Measurements from ENCODE around the gene OR2A1.
"Not testable (repeated sequence)": the region's sequence is repeated elsewhere in the genome, so short reads cannot be mapped to it uniquely, and the experiment has no call there.

OR2A1 gene

GRCh38 chr7:144325868-144326267 lies 13.6 kb downstream of the OR2A1 start:
- not testable (repeated sequence) for DNase-seq

- not testable (repeated sequence) for DNase-seq
Measured at GRCh38 chr7:144330044-144330443, 17.8 kb downstream of the OR2A1 start.

DNA sequence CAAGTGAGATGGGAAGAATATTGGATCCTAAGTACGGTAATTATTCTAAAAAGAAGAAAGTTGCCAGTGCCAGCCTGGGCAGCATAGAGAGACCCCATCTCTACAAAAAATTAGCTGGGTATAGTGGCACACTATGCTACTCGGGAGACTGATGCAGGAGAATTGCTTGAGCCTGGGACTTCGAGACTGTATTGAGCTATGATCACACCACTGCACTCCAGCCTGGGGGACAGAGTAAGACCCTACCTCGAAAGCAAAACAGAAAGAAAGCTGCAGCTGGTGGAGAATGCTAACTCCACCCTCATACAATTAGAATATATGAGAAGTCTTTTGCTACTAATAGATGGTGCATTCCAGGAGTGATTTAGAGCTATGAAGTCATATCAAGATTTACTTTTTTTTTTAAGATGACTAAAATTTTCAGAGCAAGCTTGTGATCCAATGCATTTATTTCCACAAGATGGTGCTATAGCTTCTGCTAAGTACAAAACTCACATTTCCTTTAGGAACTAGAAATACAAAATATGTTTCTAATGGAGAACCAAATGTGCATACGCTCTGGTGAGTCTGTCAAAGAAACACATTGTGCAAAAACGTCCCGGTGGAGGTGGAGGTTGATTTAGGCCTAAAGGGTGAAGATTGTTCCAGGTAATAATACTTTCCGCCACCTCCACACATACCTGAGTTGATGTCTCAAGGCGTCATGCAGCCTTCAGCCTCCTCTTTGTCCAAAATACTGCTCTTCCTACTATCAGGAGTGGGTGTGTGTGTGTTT lies 19.2 kb downstream of the OR2A1 start:
- not testable (repeated sequence) for DNase-seq

DNA sequence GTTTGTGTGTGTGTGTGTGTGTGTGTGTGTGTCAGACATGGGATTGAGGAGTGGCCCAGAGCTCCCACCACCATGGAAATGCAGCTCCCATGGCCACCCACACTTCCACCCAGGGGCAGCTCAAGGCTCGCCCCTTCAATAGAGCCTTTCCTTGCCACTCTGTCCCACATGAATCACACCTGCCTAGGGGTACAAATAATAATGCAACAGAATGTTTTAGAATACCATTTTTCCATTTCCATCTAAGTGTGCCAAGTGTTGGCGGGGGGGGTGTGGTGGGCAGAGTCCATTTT lies 19.7 kb downstream of the OR2A1 start:
- DNase-seq = not testable (repeated sequence)

DNA sequence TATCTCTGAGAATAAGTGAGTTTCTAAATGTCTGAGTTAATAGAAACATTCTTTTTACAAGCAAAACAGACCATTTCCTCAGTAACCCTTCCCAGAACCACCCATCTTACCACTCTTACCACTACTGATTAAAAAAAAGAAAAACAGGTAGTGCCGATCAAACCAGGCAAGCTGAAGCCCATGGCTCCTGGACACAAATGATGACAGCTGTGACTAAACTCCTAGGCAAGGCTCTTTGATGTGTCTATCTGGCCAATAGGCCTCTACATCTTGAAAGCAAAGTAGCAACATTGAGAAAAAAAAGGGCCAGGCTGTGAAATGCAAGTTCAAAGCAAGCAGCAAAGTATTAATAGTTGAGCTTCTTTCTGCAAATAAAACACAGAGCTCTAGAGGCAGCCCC lies 36.4 kb downstream of the OR2A1 start:
- not testable (repeated sequence) for DNase-seq

DNA sequence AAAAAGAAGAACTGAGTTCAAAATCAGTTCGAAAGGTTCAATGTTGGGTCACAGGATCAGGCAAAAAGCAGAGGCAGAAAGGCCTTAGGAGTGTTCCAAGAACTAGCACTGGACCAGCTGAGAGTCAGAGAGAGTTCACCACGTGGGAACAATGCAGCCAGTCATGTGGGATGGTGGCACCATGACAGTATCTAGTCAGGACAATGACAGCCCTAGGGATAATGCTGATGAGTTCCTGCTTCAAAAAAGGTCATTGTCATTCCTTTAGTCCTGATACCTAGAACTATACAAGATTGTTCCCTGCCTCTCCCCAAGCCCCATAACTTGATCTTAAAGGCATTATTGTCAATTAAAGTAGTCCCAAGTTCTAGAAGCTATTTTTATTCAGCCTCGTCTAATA lies 39.4 kb downstream of the OR2A1 start:
- not testable (repeated sequence) for DNase-seq

DNA sequence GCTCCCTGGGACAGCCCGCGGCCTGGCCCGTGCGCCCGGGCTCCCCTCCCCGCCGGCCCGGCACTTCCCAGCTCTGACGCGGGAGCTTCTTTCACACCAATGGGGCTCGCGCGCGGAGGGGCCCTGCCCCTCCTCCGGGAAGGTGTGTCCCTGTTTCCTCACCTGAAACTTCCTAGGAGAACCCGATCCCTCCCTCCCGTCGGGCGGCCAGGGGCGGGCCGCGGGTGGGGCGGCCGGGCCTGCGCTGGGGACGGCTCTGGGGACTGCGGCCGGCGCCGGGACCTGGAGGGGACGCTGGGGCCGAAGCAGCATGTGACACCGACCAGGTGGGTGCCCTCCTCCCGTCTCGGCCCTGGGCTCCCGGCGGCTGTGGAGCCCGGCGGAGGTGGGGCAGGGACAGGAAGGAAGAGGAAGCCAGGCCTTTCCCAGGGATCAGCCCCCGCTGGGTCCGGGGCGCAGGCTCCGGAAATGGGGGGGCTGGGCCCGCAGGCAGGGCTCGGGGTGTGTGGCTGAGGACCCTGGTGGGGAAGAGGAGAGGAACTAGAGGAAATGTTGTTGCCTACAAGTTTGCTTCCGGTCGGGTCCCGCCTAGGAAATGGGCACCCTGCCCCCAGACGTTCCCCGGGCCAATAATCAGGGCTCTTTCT lies 43.1 kb downstream of the OR2A1 start, which contains the start of gene ARHGEF5:
Gene ARHGEF5 (plus strand): TSS at position 227 of the 647 bp plus-strand sequence. CDS start 7,268 bp downstream, outside the sequence.
- not testable (repeated sequence) for DNase-seq

DNA sequence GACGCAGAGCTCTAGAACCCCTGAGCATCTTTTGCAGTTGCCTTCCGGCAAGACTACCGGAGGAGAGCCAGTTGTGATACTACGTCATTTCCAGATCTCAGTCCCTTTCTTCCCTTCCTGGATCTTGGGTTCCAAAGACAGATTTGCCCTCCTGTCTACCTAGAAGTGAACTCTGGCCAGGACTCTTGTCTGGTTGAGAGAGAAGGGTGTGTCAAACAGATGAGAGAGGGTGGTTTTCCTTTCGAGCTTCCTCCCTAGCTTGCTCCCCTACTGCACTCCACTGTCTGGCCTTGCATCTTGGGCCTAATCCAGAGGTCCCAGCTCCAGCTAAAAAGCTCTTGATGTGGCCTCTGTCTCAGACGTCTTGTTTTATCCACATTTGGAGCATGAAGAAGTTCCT lies 44.0 kb downstream of the OR2A1 start:
- not testable (repeated sequence) for DNase-seq

DNA sequence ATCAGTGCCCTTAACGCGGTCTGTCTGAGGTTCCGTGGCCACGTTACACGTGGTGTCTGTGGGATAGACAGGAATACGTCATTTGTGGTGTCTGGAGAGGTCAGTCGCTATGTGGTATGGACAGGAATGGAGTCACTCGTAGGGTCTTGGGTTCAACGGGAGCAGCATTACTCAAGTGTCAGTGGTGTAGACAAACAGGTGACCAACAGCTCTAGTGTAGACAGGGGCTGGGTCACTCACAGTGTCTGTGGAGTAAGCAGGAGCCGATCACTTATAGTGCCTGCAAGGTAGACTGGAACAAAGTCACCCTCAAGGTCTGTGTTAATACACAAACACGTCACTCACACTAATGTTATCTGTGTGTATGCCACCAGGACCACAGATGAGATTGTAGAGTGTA lies 44.6 kb downstream of the OR2A1 start:
- not testable (repeated sequence) for DNase-seq

- not testable (repeated sequence) for DNase-seq
Measured at GRCh38 chr7:144362061-144362460, 49.8 kb downstream of the OR2A1 start.

- DNase-seq = not testable (repeated sequence)
Measured at GRCh38 chr7:144365523-144365922, 53.3 kb downstream of the OR2A1 start.

DNA sequence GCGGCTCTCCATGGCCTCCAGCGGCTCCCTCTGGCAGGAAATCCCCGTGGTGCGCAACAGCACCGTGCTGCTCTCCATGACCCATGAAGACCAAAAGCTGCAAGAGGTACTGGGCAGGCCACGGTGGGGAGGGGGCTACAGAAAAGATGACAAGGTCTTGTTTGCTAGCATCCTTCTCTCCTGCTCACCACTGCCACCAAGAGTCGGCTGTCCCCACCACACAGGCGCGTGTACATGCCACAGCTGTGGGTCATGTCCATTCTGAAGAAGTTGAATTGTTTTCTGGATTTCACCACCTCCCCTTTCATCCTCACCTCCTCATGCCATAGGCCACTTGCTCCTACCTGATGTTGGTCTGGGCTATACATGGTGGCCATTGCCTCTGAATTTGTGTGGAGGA lies 55.0 kb downstream of the OR2A1 start:
- not testable (repeated sequence) for DNase-seq

DNA sequence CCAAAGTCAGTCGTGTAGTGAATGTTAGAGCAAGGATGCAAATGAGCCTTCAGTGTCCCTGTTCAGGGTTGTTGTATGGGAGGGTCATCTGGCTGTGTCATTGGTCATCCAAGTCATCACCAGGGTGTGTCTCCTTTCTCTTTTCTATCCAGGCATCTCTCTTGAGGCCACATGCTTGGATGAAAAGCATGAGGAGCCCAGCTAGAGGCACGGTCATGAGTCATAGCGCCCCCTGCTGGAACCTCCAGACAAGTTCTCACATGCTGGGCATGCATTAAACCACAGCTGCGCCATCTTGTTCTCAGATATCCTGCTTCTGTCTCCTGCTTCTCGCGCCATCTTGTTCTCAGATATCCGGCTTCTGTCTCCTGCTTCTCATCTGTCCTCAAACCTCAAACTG lies 57.0 kb downstream of the OR2A1 start:
- not testable (repeated sequence) for DNase-seq
